GM12878 (cell line): ENCODE measurements around the gene ZBTB38. TPM values are rescaled to one million over a fixed set of nuclear protein-coding genes. Genes with fewer than 3 reads are reported as not detected.

Source experiments
- ATAC-seq: fragments of 200-7000 bp; cut with Tn5 transposase; 3 replicates; pipeline ENCODE4 v1.9.1; 2020; ENCODE audit warnings: mild to moderate bottlenecking, moderate library complexity
- BruUV-seq: library from RNA; stranded (reverse); fragments of 400-500 nt; replicated peaks from 2 replicates; lab custom pipeline; 2021; lab: Mats Ljungman, UMichigan
- CTCF ChIA-PET: fragments of 300-600 bp; sonication (Branson Sonifier 250); formaldehyde crosslinking; extraction: SDS; loops from one replicate; lab custom pipeline; 2021; ENCODE audit warnings: inconsistent platforms; lab: Yijun Ruan, JAX
- POLR2A ChIA-PET: fragments of 350-600 bp; formaldehyde crosslinking; extraction: SDS; loops from one replicate; lab custom pipeline; 2021; ENCODE audit warnings: inconsistent platforms; lab: Charles Lee
- RAD21 ChIA-PET: fragments of 300-600 bp; sonication (Branson Sonifier 250); formaldehyde crosslinking; loops from one replicate; lab custom pipeline; 2023; ENCODE audit warnings: antibody characterized with exemption; ENCODE audit not compliant: unreplicated experiment; lab: Charles Lee
- SMC1A ChIA-PET: fragments of 300-600 bp; sonication (Branson Sonifier 250); formaldehyde crosslinking; loops from one replicate; lab custom pipeline; 2023; ENCODE audit not compliant: unreplicated experiment, uncharacterized antibody; lab: Charles Lee
- DNase-seq: peaks from one replicate; pipeline ENCODE4 v3.0.0-alpha.2; 2011; ENCODE audit warnings: low read depth, low spot score
- FAIRE-seq: peaks from 3 replicates; lab custom pipeline; 2011; peaks lifted over from hg19 to GRCh38; lab: Jason Lieb, UNC
- H2AFZ ChIP-seq: 2 replicates; pipeline ENCODE4 v1.6.0; 2011; ENCODE audit warnings: low read depth, low read length, control low read depth; ENCODE audit not compliant: control insufficient read depth
- H3K27ac ChIP-seq: 2 replicates; pipeline ENCODE4 v1.5.1; 2011; ENCODE audit warnings: control low read depth; ENCODE audit not compliant: control insufficient read depth, insufficient read depth
- H3K27me3 ChIP-seq, 2 experiments: replicated peaks in 1 of 2; 2 replicates each; pipeline versions ENCODE4 v1.6.0 to v1.6.1; 2011; ENCODE audit warnings: low read length in 1 of 2; ENCODE audit not compliant: control insufficient read depth in 2 of 2, insufficient read depth in 2 of 2
- H3K36me3 ChIP-seq, 2 experiments: 2 replicates each; pipeline ENCODE4 v1.5.1; 2011; ENCODE audit warnings: low read length in 1 of 2; ENCODE audit not compliant: control insufficient read depth in 2 of 2, insufficient read depth in 2 of 2
- H3K4me1 ChIP-seq: 2 replicates; pipeline ENCODE4 v1.6.1; 2011; ENCODE audit warnings: mild to moderate bottlenecking, low read length, moderate library complexity, mixed read lengths; ENCODE audit not compliant: control insufficient read depth, insufficient read depth
- H3K4me2 ChIP-seq: 2 replicates; pipeline ENCODE4 v1.6.0; 2011; ENCODE audit warnings: control low read depth; ENCODE audit not compliant: control insufficient read depth, insufficient read depth
- H3K4me3 ChIP-seq: fragments of 200-600 bp; sonication (generic); 2 replicates; pipeline ENCODE4 v1.5.1; 2016
- H3K79me2 ChIP-seq: 2 replicates; pipeline ENCODE4 v1.6.0; 2011; ENCODE audit warnings: low read length; ENCODE audit not compliant: control insufficient read depth, insufficient read depth
- H3K9ac ChIP-seq: 2 replicates; pipeline ENCODE4 v1.8.0; 2011; ENCODE audit warnings: low read length, control low read depth, mixed read lengths; ENCODE audit not compliant: control insufficient read depth, insufficient read depth
- H3K9me3 ChIP-seq: replicated peaks from 3 replicates; pipeline ENCODE4 v1.5.1; 2011; ENCODE audit warnings: mild to moderate bottlenecking, low read length; ENCODE audit not compliant: control insufficient read depth, insufficient read depth
- H4K20me1 ChIP-seq: 2 replicates; pipeline ENCODE4 v1.6.0; 2011; ENCODE audit not compliant: control insufficient read depth, insufficient read depth
- BACH1 ChIP-seq: fragments of 450-650 bp; IDR thresholded peaks from 2 replicates; pipeline ENCODE4 v1.6.1; 2017; ENCODE audit warnings: mild to moderate bottlenecking, borderline replicate concordance
- BCL11A ChIP-seq: IDR thresholded peaks from 2 replicates; pipeline ENCODE4 v1.6.1; 2011; ENCODE audit warnings: low read depth, low read length
- BMI1 ChIP-seq: fragments of 450-650 bp; IDR thresholded peaks from 2 replicates; pipeline ENCODE4 v1.6.1; 2016; ENCODE audit warnings: mild to moderate bottlenecking, moderate library complexity, borderline replicate concordance
- MEF2B ChIP-seq: fragments of 450-650 bp; IDR thresholded peaks from 2 replicates; pipeline ENCODE4 v1.6.1; 2018; ENCODE audit warnings: mild to moderate bottlenecking, moderate library complexity; ENCODE audit not compliant: partially characterized antibody, poor library complexity, severe bottlenecking
- MTA3 ChIP-seq: IDR thresholded peaks from 2 replicates; pipeline ENCODE4 v1.6.1; 2012; ENCODE audit warnings: low read length, inconsistent platforms, borderline replicate concordance
- SMAD5 ChIP-seq: IDR thresholded peaks from 2 replicates; pipeline ENCODE4 v1.6.1; 2016; ENCODE audit warnings: antibody characterized with exemption, low read depth
- SREBF1 ChIP-seq: IDR thresholded peaks from 2 replicates; pipeline ENCODE4 v1.6.1; 2012; ENCODE audit warnings: mild to moderate bottlenecking, low read length
- SUZ12 ChIP-seq: fragments of 200-600 bp; sonication (generic); IDR thresholded peaks from one replicate; pipeline ENCODE4 v1.6.1; 2018; ENCODE audit warnings: antibody characterized with exemption, mild to moderate bottlenecking; ENCODE audit not compliant: unreplicated experiment
- TCF3 ChIP-seq: IDR thresholded peaks from 2 replicates; pipeline ENCODE4 v1.6.1; 2012; ENCODE audit warnings: low read depth, mild to moderate bottlenecking, low read length, borderline replicate concordance; ENCODE audit not compliant: insufficient read depth
- ZNF24 ChIP-seq: fragments of 450-650 bp; IDR thresholded peaks from 2 replicates; pipeline ENCODE4 v1.6.1; 2017; ENCODE audit warnings: antibody characterized with exemption, mild to moderate bottlenecking
- WGBS: methylation state at CpG from one replicate; pipeline ENCODE4 v1.1.6; 2016; ENCODE audit warnings: low lambda C conversion rate; ENCODE audit not compliant: insufficient replicate concordance, insufficient coverage; ENCODE audit errors: missing lambda C conversion rate; 5-methylcytosine and 5-hydroxymethylcytosine counted together
- in situ Hi-C: fragments of 300-500 bp; cut with MboI; formaldehyde crosslinking; loops from 9 replicates; pipeline ENCODE4 v1.14.3; 2018; ENCODE audit warnings: mixed read lengths
- intact Hi-C: fragments of 100-400 bp; cut with micrococcal nuclease; formaldehyde crosslinking; loops from one replicate; pipeline ENCODE4 v1.14.2; 2022; ENCODE audit not compliant: unreplicated experiment
- polyA plus RNA-seq, 11 experiments: library from polyadenylated mRNA; depleted of rRNA in 4 of 11; unstranded in 6 of 11; stranded (reverse) in 5 of 11; fragments of >200 nt; fragmentation: Nextera tagmentation in 4 of 11; fragmentation: Illumina TruSeq in 1 of 11; extraction: Ambion mirVana in 4 of 11; extraction: Trizol in 1 of 11; gene quantifications; 1 replicate in 1 of 11; 2 replicates in 10 of 11; pipeline versions ENCODE4 v1.2.1 to v1.2.3, GENCODE V29; 2011 to 2016; ENCODE audit warnings: inconsistent platforms in 2 of 11, missing spikeins in 2 of 11, low read depth in 1 of 11
- total RNA-seq, 4 experiments: library from RNA; depleted of rRNA in 3 of 4; stranded (reverse); fragments of >200 nt in 3 of 4; fragmentation: Illumina TruSeq in 1 of 4; extraction: Trizol in 1 of 4; gene quantifications; 2 replicates each; pipeline versions ENCODE4 v1.2.1 to v1.2.3, GENCODE V29; 2013 to 2021
- TF ChIP-seq, protein P1 (sequence below): fragments of 450-650 bp; IDR thresholded peaks from 2 replicates; pipeline ENCODE4 v1.6.1; 2018; ENCODE audit warnings: borderline replicate concordance, mild to moderate bottlenecking; ENCODE audit not compliant: partially characterized antibody
- TF ChIP-seq, protein P2 (sequence below): fragments of 450-650 bp; formaldehyde crosslinking; IDR thresholded peaks from 2 replicates; pipeline ENCODE4 v1.4.0; 2022; ENCODE audit warnings: mild to moderate bottlenecking, moderate library complexity

The ZBTB38 gene
- total and polyA plus RNA-seq, 10 of the 15 experiments (the other 5 are each of a cell fraction or from before 2014, with no cell fraction given), result 34.2 to 115 (median 88.6) TPM

DNA sequence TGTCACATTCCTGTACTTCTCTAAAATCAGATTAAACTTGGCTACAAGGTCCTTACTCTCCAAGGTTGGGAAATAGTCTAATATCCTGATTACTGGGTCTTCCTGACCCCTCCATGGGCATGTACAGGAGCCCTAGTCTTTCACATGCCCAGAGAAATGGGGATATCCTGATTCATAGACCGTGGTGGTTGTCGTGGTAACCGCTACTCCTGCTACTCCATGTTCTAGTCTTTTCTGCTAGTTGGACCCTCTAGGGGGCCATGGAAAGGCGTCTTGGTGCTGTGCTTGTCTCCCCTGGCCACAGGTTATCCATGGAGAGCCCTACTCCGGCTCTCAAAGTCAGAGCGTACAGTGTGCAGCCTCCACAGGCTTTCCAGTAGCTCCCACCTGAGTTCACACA lies 13.1 kb upstream of the ZBTB38 start:
- POLR2A ChIA-PET, result interaction anchor here (1.4 kb wide), 1 partner anchor 10 kb away, joined by 3 read pairs; no protein-coding TSS in a partner anchor
- 81% methylated on average over 6 of the region's 6 CpGs for WGBS
- Histone ChIP-seq H3K4me2 (no peak overlapping the region), H3K27me3 (no peaks in the 10 kb centered on the region), H3K9ac (no peak overlapping the region), H3K4me3 (no peak overlapping the region), H3K27ac (no peak overlapping the region), H3K9me3 (no peaks in the 10 kb centered on the region), H3K36me3 (no peaks in the 10 kb centered on the region), H3K4me1 (no peaks in the 10 kb centered on the region), H2AFZ (no peak overlapping the region), H4K20me1 (no peaks in the 10 kb centered on the region), H3K79me2 (no peaks in the 10 kb centered on the region)
- DNase-seq (no peak), FAIRE-seq (no peak), ATAC-seq (no peak)
- CTCF ChIA-PET, result interaction anchor here (1.2 to 1.8 kb wide), 2 partner anchors 9 to 97 kb away, joined by 4 to 8 read pairs; no protein-coding TSS in a partner anchor
- intact Hi-C loops (no loop called here), in situ Hi-C loops (no loop called here)
- RAD21 ChIA-PET, result no interaction called here
- BruUV-seq, result no TSS peak
- TF ChIP-seq BMI1, result peak; percentile 35; the same call in 1 of the 2 replicates
- TF ChIP-seq SUZ12, result no peak
- no peak for TF ChIP-seq MTA3
- SMC1A ChIA-PET, result interaction anchor here (1.0 to 3.5 kb wide), 5 partner anchors 9 to 105 kb away, joined by 3 to 19 read pairs (median 7); no protein-coding TSS in a partner anchor

DNA sequence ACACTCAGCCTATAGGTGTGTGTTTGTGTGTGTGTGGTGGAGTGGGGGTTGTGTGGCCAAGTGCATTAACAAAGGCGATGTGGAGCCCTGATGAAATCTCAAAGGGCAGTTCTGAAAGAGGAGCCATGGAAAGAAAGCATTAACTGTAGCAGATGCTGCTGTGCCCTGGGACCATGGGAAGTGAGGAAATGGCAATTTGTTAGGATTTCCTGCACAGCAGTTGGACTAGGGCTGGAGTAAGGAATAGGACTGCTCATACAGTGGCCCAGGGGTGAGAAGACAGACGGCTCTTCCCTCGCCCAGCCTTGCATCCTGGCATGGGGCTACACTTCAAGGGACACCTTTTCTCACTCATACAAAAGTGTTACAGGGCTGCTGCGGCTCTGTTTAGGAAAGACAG lies 12.3 kb upstream of the ZBTB38 start:
- no peak for ATAC-seq
- no peak overlapping the region for H2AFZ ChIP-seq
- DNase-seq, result no peak
- H4K20me1 ChIP-seq, result no peaks in the 10 kb centered on the region
- ChIA-PET POLR2A (no interaction called here), RAD21 (no interaction called here), CTCF (no interaction called here), SMC1A (interaction anchor here (1.3 to 2.4 kb wide), 3 partner anchors 10 to 98 kb away, joined by 4 to 9 read pairs (median 7); no protein-coding TSS in a partner anchor)
- 54% methylated on average over 4 of the region's 4 CpGs for WGBS
- H3K36me3 ChIP-seq, result no peaks in the 10 kb centered on the region
- no TSS peak for BruUV-seq
- no peak for FAIRE-seq
- H3K9ac ChIP-seq, result no peak overlapping the region
- no peaks in the 10 kb centered on the region for H3K27me3 ChIP-seq
- intact Hi-C loops, result no loop called here
- no peak overlapping the region for H3K4me3 ChIP-seq
- no peaks in the 10 kb centered on the region for H3K79me2 ChIP-seq
- in situ Hi-C loops, result no loop called here
- peaks cover 4% of the 10 kb centered on the region; the same call in 1 of the 2 replicates for H3K4me1 ChIP-seq
- H3K9me3 ChIP-seq, result no peaks in the 10 kb centered on the region
- H3K27ac ChIP-seq, result no peak overlapping the region
- no peak overlapping the region for H3K4me2 ChIP-seq
- TF ChIP-seq TCF3, result no peak
- no peak for TF ChIP-seq SMAD5
- TF ChIP-seq MEF2B, result no peak
- TF ChIP-seq ZNF24, result no peak
- no peak for TF ChIP-seq BCL11A
- no peak for TF ChIP-seq BACH1
- TF ChIP-seq, protein P1, sequence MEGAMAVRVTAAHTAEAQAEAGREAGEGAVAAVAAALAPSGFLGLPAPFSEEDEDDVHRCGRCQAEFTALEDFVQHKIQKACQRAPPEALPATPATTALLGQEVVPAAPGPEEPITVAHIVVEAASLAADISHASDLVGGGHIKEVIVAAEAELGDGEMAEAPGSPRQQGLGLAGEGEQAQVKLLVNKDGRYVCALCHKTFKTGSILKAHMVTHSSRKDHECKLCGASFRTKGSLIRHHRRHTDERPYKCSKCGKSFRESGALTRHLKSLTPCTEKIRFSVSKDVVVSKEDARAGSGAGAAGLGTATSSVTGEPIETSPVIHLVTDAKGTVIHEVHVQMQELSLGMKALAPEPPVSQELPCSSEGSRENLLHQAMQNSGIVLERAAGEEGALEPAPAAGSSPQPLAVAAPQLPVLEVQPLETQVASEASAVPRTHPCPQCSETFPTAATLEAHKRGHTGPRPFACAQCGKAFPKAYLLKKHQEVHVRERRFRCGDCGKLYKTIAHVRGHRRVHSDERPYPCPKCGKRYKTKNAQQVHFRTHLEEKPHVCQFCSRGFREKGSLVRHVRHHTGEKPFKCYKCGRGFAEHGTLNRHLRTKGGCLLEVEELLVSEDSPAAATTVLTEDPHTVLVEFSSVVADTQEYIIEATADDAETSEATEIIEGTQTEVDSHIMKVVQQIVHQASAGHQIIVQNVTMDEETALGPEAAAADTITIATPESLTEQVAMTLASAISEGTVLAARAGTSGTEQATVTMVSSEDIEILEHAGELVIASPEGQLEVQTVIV, result no peak
- TF ChIP-seq SREBF1, result no peak
- TF ChIP-seq, protein P2, sequence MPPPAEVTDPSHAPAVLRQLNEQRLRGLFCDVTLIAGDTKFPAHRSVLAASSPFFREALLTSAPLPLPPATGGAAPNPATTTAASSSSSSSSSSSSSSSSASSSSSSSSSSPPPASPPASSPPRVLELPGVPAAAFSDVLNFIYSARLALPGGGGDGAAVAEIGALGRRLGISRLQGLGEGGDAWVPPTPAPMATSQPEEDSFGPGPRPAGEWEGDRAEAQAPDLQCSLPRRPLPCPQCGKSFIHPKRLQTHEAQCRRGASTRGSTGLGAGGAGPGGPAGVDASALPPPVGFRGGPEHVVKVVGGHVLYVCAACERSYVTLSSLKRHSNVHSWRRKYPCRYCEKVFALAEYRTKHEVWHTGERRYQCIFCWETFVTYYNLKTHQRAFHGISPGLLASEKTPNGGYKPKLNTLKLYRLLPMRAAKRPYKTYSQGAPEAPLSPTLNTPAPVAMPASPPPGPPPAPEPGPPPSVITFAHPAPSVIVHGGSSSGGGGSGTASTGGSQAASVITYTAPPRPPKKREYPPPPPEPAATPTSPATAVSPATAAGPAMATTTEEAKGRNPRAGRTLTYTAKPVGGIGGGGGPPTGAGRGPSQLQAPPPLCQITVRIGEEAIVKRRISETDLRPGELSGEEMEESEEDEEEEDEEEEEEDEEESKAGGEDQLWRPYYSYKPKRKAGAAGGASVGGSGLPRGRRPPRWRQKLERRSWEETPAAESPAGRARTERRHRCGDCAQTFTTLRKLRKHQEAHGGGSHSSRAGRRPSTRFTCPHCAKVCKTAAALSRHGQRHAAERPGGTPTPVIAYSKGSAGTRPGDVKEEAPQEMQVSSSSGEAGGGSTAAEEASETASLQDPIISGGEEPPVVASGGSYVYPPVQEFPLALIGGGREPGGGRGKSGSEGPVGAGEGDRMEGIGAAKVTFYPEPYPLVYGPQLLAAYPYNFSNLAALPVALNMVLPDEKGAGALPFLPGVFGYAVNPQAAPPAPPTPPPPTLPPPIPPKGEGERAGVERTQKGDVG (CRISPR knock-in tag), result no peak
